ENCODE results near the gene MCTP1. TPM values are rescaled to one million over a fixed set of nuclear protein-coding genes. Genes with fewer than 3 reads are reported as not detected.

MCTP1 gene
- total and polyA plus RNA-seq, 8 donors = 4.4 to 55.1 (median 5.9) TPM

- Histone ChIP-seq H3K4me1 (no peaks in the 10 kb centered on the region), H3K36me3 (no peaks in the 10 kb centered on the region), H3K27me3 (no peaks in the 10 kb centered on the region), H3K9me3 (no peaks in the 10 kb centered on the region), H3K4me3 (no peak overlapping the region), H3K27ac (no peak overlapping the region)
- no peak for DNase-seq
- no peak for ATAC-seq
- intact Hi-C loops (cut with DNase I) = no loop called here
- TF ChIP-seq CTCF (IDR thresholded peaks at IDR 0.05) = no peak
Measured at GRCh38 chr5:94812232-94812631, 472.7 kb downstream of the MCTP1 start.

GRCh38 chr5:94811331-94811730 lies 473.6 kb downstream of the MCTP1 start:
- H3K27me3 ChIP-seq = no peaks in the 10 kb centered on the region
- intact Hi-C loops (cut with DNase I) = no loop called here
- ATAC-seq = no peak
- no peaks in the 10 kb centered on the region for H3K9me3 ChIP-seq
- H3K36me3 ChIP-seq = no peaks in the 10 kb centered on the region
- H3K4me3 ChIP-seq = no peak overlapping the region
- TF ChIP-seq CTCF (IDR thresholded peaks at IDR 0.05) = no peak
- no peaks in the 10 kb centered on the region for H3K4me1 ChIP-seq
- DNase-seq = no peak
- no peak overlapping the region for H3K27ac ChIP-seq

- no peaks in the 10 kb centered on the region for H3K9me3 ChIP-seq
- intact Hi-C loops (cut with DNase I) = no loop called here
- no peaks in the 10 kb centered on the region for H3K36me3 ChIP-seq
- no peak overlapping the region for H3K4me3 ChIP-seq
- ATAC-seq (no peak), DNase-seq (no peak)
- no peak for TF ChIP-seq CTCF (IDR thresholded peaks at IDR 0.05)
- no peaks in the 10 kb centered on the region for H3K4me1 ChIP-seq
- no peak overlapping the region for H3K27ac ChIP-seq
- H3K27me3 ChIP-seq = no peaks in the 10 kb centered on the region
Measured at GRCh38 chr5:94810877-94811276, 474.0 kb downstream of the MCTP1 start.

DNA sequence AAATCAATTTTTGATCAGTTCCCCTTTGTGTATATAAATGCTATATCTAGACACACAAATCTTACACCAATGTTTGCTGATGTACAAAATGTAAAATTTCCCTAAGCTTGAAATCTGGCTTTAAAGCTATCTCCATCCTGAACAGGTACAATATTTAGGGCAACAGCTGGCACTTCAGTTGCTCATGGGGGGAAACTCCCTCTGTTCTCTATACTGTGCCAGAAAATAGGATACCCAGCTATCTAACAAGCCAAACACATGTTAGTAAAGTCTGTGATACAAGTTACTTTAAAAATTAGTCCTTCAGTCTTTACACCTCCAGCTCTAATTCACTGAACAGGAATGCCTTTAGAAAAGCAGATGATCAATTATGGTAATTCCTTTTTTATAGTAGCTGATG lies 474.6 kb downstream of the MCTP1 start:
- DNase-seq (no peak), ATAC-seq (no peak)
- Histone ChIP-seq H3K27me3 (no peaks in the 10 kb centered on the region), H3K36me3 (no peaks in the 10 kb centered on the region), H3K9me3 (no peaks in the 10 kb centered on the region), H3K4me1 (no peaks in the 10 kb centered on the region), H3K27ac (no peak overlapping the region), H3K4me3 (no peak overlapping the region)
- intact Hi-C loops (cut with DNase I) = no loop called here
- no peak for TF ChIP-seq CTCF (IDR thresholded peaks at IDR 0.05)

DNA sequence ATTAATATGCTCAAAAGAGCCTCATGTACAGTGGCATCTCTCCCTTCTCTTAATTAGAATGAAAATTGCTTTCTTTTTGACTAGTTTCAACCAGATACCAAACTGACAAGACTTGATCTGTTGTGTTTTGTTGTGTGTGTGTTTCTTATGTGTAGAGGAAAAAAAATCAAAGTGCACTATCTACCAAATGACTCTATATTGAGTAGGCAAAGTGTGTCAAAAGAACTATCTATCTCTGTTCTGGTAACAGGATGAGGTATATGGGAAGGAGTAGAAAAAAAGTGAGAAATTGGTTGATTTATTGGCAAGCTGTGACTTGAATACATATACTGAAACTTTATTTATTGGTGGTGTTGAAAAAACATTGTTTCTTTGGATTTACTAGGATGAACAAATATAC lies 476.4 kb downstream of the MCTP1 start:
- intact Hi-C loops (cut with DNase I) = no loop called here
- no peak overlapping the region for H3K27ac ChIP-seq
- H3K9me3 ChIP-seq = no peaks in the 10 kb centered on the region
- no peaks in the 10 kb centered on the region for H3K27me3 ChIP-seq
- H3K4me3 ChIP-seq = no peak overlapping the region
- TF ChIP-seq CTCF (IDR thresholded peaks at IDR 0.05) = no peak
- no peaks in the 10 kb centered on the region for H3K4me1 ChIP-seq
- no peak for DNase-seq
- no peak for ATAC-seq
- no peaks in the 10 kb centered on the region for H3K36me3 ChIP-seq
